ENCODE data around the gene VTI1B.

DNA sequence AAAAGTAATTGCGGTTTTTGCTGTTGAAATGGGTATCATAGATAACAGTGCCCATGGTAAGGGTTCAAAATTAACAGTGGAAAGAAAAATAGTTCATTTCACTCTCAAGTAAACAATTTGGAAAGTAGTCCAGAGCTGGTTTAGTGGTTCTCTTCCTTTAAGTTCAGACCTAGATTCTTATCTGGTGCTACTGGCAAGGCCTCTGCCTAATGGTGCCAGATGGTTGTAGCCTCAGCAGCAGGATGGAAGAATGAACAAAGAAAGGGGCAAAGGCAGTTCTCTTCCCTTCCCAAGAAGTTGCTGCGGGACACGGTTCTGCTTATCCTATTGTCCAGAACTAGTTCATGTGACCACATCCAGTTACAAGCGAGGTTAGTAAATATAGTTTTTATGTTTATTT, 44.2 kb downstream of the VTI1B start:
- TF ChIP-seq, protein P1, sequence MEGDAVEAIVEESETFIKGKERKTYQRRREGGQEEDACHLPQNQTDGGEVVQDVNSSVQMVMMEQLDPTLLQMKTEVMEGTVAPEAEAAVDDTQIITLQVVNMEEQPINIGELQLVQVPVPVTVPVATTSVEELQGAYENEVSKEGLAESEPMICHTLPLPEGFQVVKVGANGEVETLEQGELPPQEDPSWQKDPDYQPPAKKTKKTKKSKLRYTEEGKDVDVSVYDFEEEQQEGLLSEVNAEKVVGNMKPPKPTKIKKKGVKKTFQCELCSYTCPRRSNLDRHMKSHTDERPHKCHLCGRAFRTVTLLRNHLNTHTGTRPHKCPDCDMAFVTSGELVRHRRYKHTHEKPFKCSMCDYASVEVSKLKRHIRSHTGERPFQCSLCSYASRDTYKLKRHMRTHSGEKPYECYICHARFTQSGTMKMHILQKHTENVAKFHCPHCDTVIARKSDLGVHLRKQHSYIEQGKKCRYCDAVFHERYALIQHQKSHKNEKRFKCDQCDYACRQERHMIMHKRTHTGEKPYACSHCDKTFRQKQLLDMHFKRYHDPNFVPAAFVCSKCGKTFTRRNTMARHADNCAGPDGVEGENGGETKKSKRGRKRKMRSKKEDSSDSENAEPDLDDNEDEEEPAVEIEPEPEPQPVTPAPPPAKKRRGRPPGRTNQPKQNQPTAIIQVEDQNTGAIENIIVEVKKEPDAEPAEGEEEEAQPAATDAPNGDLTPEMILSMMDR (conservative IDR thresholded peaks at IDR 0.05) = no peak
- no peak for TF ChIP-seq EZH2 (IDR thresholded peaks at IDR 0.05; ENCODE audit: low read depth)
